Common myeloid progenitor, CD34-positive (primary cell): ENCODE data around the gene GATA3.

Experiments used
- CTCF ChIA-PET: fragments of 350-600 bp; sonication (Branson Sonifier 250); formaldehyde crosslinking; loops from one replicate; lab custom pipeline; 2021; ENCODE audit warnings: antibody characterized with exemption; lab: Charles Lee
- POLR2A ChIA-PET: fragments of 350-600 bp; sonication (Branson Sonifier 250); formaldehyde crosslinking; loops from one replicate; lab custom pipeline; 2021; ENCODE audit warnings: antibody characterized with exemption; lab: Charles Lee
- DNase-seq, 3 donors: peaks; one replicate each; pipeline versions ENCODE4 v3.0.0 to v3.0.0-alpha.2; 2013
- H3K27ac ChIP-seq, 2 experiments: 1 replicate in 1 of 2; 2 replicates in 1 of 2; pipeline ENCODE4 v1.7.0; 2013; ENCODE audit warnings: inconsistent platforms in 2 of 2, low read length in 2 of 2, mild to moderate bottlenecking in 2 of 2, low read depth in 1 of 2, moderate library complexity in 1 of 2; ENCODE audit not compliant: severe bottlenecking in 2 of 2, insufficient read depth in 1 of 2, poor library complexity in 1 of 2
- H3K27me3 ChIP-seq, 5 experiments: replicated peaks in 2 of 5; 1 replicate in 3 of 5; 2 replicates in 2 of 5; pipeline versions ENCODE4 v1.6.1 to v1.7.0; 2013; ENCODE audit warnings: low read length in 4 of 5, mild to moderate bottlenecking in 2 of 5, moderate library complexity in 2 of 5, inconsistent platforms in 1 of 5; ENCODE audit not compliant: insufficient read depth in 5 of 5, control insufficient read depth in 4 of 5
- H3K36me3 ChIP-seq, 4 experiments: 1 replicate in 2 of 4; 2 replicates in 2 of 4; pipeline versions ENCODE4 v1.6.1 to v1.7.0; 2013; ENCODE audit warnings: low read length in 3 of 4, control low read depth in 1 of 4, mild to moderate bottlenecking in 1 of 4; ENCODE audit not compliant: control insufficient read depth in 4 of 4, insufficient read depth in 4 of 4
- H3K4me1 ChIP-seq, 4 experiments: 1 replicate in 3 of 4; 2 replicates in 1 of 4; pipeline versions ENCODE4 v1.6.1 to v1.7.1; 2013; ENCODE audit warnings: low read length in 3 of 4, mild to moderate bottlenecking in 3 of 4, control low read depth in 1 of 4, inconsistent platforms in 1 of 4, moderate library complexity in 1 of 4; ENCODE audit not compliant: control insufficient read depth in 4 of 4, insufficient read depth in 4 of 4; ENCODE audit errors: control extremely low read depth in 1 of 4
- H3K4me3 ChIP-seq, 7 experiments: 1 replicate in 4 of 7; 2 replicates in 3 of 7; pipeline versions ENCODE4 v1.5.1 to v1.7.0; 2013; ENCODE audit warnings: mild to moderate bottlenecking in 7 of 7, low read length in 6 of 7, moderate library complexity in 6 of 7, inconsistent platforms in 2 of 7, low read depth in 2 of 7, control low read depth in 1 of 7; ENCODE audit not compliant: insufficient read depth in 4 of 7, control insufficient read depth in 1 of 7; ENCODE audit errors: extremely low read depth in 1 of 7
- H3K9me3 ChIP-seq, 5 experiments: 1 replicate in 4 of 5; 2 replicates in 1 of 5; pipeline versions ENCODE4 v1.6.1 to v1.7.1; 2013; ENCODE audit warnings: low read length in 4 of 5, mild to moderate bottlenecking in 2 of 5, inconsistent platforms in 1 of 5, low read depth in 1 of 5, moderate library complexity in 1 of 5; ENCODE audit not compliant: control insufficient read depth in 4 of 5, insufficient read depth in 2 of 5; ENCODE audit errors: control extremely low read depth in 1 of 5
- WGBS: methylation state at CpG from one replicate; pipeline ENCODE4 v1.1.5; 2013; ENCODE audit not compliant: insufficient coverage; 5-methylcytosine and 5-hydroxymethylcytosine counted together

Gene GATA3

DNA sequence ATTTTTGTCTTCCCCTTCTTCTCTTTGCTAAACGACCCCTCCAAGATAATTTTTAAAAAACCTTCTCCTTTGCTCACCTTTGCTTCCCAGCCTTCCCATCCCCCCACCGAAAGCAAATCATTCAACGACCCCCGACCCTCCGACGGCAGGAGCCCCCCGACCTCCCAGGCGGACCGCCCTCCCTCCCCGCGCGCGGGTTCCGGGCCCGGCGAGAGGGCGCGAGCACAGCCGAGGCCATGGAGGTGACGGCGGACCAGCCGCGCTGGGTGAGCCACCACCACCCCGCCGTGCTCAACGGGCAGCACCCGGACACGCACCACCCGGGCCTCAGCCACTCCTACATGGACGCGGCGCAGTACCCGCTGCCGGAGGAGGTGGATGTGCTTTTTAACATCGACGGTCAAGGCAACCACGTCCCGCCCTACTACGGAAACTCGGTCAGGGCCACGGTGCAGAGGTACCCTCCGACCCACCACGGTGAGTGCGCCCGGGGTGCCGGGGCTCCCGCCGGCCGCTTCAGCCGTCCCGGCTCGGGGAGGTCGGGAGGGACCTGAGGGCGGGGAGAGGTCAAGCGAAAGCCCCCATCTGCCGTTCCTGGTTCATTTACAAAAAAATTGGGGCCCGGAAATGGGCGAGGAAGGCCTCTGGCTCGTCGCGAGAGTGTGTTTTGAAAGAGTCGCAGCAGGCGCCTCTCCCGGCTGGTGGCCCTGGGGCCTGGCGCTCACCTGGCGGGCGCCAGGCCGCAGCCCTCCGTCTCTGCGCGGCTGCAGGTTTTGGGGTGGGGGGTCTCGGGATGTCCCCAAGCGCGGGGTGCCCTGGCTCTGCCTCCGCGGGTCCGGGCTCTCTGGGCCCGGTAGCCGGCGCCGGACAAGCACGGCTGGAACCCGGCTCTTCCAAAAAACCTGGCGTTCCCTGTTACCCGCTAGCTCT, 1.2 kb downstream of the GATA3 start:
- Histone ChIP-seq H3K9me3 (no peaks in the 10 kb centered on the region), H3K4me3 (peak overlapping the region; percentile 27 to 85 (median 72)), H3K27me3 (peaks cover 0 to 47% (median 16%) of the 10 kb centered on the region in 5 experiments), H3K36me3 (no peaks in the 10 kb centered on the region), H3K27ac (peak overlapping the region in 1 of 2 experiments; percentile 66), H3K4me1 (peaks cover 20 to 91% (median 74%) of the 10 kb centered on the region in 4 experiments)
- WGBS, result 5% methylated on average over 61 of the region's 85 CpGs
- CTCF ChIA-PET, result no interaction called here
- DNase-seq, result peak in 1 of 3 donors; percentile 39
- POLR2A ChIA-PET, result interaction anchor here (0.7 kb wide), 2 partner anchors 56 to 103 kb away, joined by 3 read pairs; no protein-coding TSS in a partner anchor

DNA sequence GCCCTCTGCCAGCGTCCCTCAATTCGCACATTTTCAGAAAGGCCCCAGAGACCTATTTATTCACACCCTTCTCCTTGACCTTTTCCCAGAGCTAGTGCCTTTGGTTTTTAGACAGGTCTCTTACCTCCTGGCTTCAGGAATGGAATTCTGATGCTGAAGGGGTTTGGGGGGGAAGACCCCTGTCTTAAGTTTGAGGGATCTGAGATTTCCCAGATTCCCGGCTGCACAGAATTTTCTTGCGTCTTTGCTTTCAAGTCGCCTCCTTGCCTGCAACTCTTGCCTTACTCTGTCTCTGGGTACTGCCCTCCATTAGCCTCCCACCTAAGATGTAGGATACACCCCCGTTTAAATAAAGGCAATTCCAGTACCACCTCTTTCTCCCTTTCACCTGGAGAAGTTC, 1.9 kb downstream of the GATA3 start:
- Histone ChIP-seq H3K9me3 (no peaks in the 10 kb centered on the region), H3K36me3 (no peaks in the 10 kb centered on the region), H3K27me3 (peaks cover 0 to 41% (median 13%) of the 10 kb centered on the region in 5 experiments), H3K4me3 (peak overlapping the region in 6 of 7 experiments; percentile 28 to 85 (median 66)), H3K27ac (peak overlapping the region in 1 of 2 experiments; percentile 66), H3K4me1 (peaks cover 20 to 92% (median 76%) of the 10 kb centered on the region in 4 experiments)
- WGBS, result 47% methylated on average over 3 of the region's 6 CpGs
- peak in 1 of 3 donors; percentile 14 for DNase-seq
- POLR2A ChIA-PET, result interaction anchor here (0.7 kb wide), 2 partner anchors 55 to 102 kb away, joined by 3 read pairs; no protein-coding TSS in a partner anchor
- CTCF ChIA-PET, result interaction anchor here (1.2 kb wide), 1 partner anchor 54 kb away, joined by 3 read pairs; no protein-coding TSS in a partner anchor

DNA sequence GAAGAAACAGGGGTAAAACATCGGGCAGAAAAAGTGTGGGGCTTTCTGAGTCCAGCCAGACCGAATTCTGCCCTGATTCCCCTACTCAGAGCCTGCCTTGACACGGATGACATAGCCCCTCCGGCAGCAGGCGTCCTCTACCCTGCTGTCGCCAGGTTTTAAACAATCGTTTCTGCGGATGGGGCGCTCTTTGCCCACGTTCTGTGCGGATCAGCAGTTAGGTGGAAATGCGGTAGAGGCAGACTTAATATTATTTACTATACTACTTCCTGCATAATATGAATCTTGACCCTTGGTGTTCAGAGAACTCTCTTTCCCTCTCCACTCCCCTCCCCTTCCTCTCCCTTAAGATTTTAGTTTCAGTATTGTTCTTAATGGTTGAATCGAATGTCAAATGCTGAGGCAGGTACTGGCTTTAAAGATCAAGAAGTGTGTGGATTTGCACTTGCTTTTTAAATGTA, 2.4 kb downstream of the GATA3 start:
- WGBS, result 7% methylated on average over 8 of the region's 13 CpGs
- Histone ChIP-seq H3K27ac (peak overlapping the region in 1 of 2 experiments; percentile 66), H3K4me3 (peak overlapping the region; percentile 20 to 85 (median 60)), H3K36me3 (no peaks in the 10 kb centered on the region), H3K4me1 (peaks cover 20 to 92% (median 79%) of the 10 kb centered on the region in 4 experiments), H3K27me3 (peaks cover 0 to 36% (median 12%) of the 10 kb centered on the region in 5 experiments), H3K9me3 (no peaks in the 10 kb centered on the region)
- CTCF ChIA-PET, result interaction anchor here (1.2 kb wide), 1 partner anchor 53 kb away, joined by 3 read pairs; no protein-coding TSS in a partner anchor
- DNase-seq, result peak in 1 of 3 donors; percentile 59
- POLR2A ChIA-PET, result no interaction called here

DNA sequence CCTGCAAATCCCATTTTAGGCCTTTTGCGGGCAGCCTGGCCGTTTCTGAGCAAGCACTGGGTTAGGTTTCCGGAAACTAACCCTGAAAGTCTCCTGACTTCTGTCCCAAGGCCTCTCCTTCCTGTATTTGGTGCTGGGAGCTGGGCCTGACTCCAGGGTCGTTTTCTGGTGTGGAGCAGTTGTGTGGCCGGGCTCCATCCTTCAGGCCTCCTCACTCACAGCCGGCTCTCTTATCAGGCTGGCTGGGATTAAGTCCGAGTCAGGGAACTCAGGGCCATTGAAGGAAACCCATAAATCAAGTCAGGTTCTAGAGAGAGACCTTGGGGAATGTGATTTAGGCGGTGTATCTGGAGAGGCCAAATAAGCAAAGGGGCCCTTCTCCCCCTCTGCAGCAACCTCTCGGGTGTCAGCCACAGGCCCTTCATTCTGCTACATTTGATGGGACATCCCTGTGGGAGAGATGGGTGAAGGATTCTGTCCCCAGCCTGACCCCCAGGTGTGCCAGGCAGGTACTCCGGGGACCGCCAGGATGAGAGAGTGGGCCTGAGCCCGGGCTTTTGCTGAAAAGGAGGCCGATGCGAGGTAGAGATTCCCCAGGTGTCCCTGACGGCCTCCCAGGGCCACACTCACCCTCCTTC, 3.3 kb downstream of the GATA3 start:
- Histone ChIP-seq H3K4me1 (peaks cover 20 to 93% (median 81%) of the 10 kb centered on the region in 4 experiments), H3K36me3 (no peaks in the 10 kb centered on the region), H3K4me3 (peak overlapping the region in 4 of 7 experiments; percentile 32 to 85 (median 76)), H3K9me3 (no peaks in the 10 kb centered on the region), H3K27ac (no peak overlapping the region), H3K27me3 (peaks cover 0 to 27% (median 7%) of the 10 kb centered on the region in 5 experiments)
- POLR2A ChIA-PET, result no interaction called here
- CTCF ChIA-PET, result interaction anchor here (1.2 kb wide), 1 partner anchor 53 kb away, joined by 3 read pairs; no protein-coding TSS in a partner anchor
- DNase-seq, result peak in 1 of 3 donors; percentile 13
- 67% methylated on average over 13 of the region's 15 CpGs for WGBS

DNA sequence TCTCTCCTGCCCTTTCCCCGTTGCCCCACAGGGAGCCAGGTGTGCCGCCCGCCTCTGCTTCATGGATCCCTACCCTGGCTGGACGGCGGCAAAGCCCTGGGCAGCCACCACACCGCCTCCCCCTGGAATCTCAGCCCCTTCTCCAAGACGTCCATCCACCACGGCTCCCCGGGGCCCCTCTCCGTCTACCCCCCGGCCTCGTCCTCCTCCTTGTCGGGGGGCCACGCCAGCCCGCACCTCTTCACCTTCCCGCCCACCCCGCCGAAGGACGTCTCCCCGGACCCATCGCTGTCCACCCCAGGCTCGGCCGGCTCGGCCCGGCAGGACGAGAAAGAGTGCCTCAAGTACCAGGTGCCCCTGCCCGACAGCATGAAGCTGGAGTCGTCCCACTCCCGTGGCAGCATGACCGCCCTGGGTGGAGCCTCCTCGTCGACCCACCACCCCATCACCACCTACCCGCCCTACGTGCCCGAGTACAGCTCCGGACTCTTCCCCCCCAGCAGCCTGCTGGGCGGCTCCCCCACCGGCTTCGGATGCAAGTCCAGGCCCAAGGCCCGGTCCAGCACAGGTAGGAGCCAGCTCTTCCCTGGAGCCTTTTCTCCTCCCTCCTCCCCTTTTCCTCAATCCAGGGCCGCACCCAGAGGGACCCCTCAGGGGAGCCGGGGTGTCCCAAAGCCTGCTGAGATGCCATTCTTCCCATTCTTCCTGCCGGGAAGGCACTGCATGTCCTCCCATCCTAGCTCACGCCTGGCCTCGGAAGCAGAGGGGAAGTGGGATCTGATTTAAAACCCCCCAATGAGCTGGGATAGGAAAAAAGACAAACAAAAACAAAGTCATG, 4.0 kb downstream of the GATA3 start:
- DNase-seq, result no peak
- 94% methylated on average over 30 of the region's 45 CpGs for WGBS
- Histone ChIP-seq H3K4me1 (peaks cover 20 to 94% (median 81%) of the 10 kb centered on the region in 4 experiments), H3K4me3 (no peak overlapping the region), H3K9me3 (no peaks in the 10 kb centered on the region), H3K36me3 (peaks cover 0 to under 1% (median 0%) of the 10 kb centered on the region in 4 experiments), H3K27ac (no peak overlapping the region), H3K27me3 (peaks cover 0 to 22% (median 3%) of the 10 kb centered on the region in 5 experiments)
- ChIA-PET POLR2A (no interaction called here), CTCF (interaction anchor here (1.6 to 1.7 kb wide), 2 partner anchors 10 to 78 kb away, joined by 4 read pairs; no protein-coding TSS in a partner anchor)
